Keratinocyte (primary cell): ENCODE results near the gene CTPS2.

ENCODE experiments used
- CTCF ChIP-seq, 3 experiments: IDR thresholded peaks in 1 of 3; conservative IDR thresholded peaks in 1 of 3; optimal IDR thresholded peaks in 1 of 3; 2 replicates in 2 of 3; 3 replicates in 1 of 3; pipeline versions ENCODE3 to v1.5.1; 2011; ENCODE audit warnings: low read length in 3 of 3, mild to moderate bottlenecking in 3 of 3, moderate library complexity in 2 of 3, control low read depth in 1 of 3, inconsistent platforms in 1 of 3; ENCODE audit not compliant: insufficient read depth in 2 of 3; ENCODE audit errors: extremely low read depth in 1 of 3
- EZH2 ChIP-seq: IDR thresholded peaks from one replicate; pipeline ENCODE4 v1.6.1; 2012; ENCODE audit warnings: inconsistent platforms, mild to moderate bottlenecking, low read length, moderate library complexity

- TF ChIP-seq CTCF (optimal IDR thresholded peaks at IDR 0.05 in 1 of 3, IDR thresholded peaks at IDR 0.05 in 1 of 3, conservative IDR thresholded peaks at IDR 0.05 in 1 of 3; ENCODE audit: extremely low read depth in 1 of 3, insufficient read depth in 2 of 3, low read length in 3 of 3) (peak; percentile 85 to 94 (median 89)), EZH2 (no peak)
These were observed 17.3 kb downstream of the CTPS2 start for GRCh38 chrX:16695079-16695676.
